ENCODE measurements around the gene NUP210L.

DNA sequence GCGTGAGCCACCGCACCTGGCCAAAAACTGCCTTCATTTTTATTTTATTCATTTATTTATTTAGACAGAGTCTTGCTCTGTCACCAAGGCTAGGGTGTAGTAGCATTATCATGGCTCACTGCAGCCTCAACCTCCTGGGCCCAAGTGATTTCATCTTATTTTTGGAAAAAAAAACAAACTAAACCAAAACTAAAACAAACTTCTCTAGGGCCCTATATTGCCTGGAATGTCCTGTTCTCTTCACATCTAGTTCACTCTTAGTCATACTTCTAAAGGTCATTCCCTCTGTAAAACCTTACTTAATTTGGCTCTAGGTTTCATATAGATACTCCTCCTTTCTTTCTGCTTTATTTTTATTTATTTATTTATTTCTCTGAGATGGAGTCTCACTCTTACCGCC is 148.7 kb downstream of the NUP210L start:
- TF ChIP-seq, protein P1, sequence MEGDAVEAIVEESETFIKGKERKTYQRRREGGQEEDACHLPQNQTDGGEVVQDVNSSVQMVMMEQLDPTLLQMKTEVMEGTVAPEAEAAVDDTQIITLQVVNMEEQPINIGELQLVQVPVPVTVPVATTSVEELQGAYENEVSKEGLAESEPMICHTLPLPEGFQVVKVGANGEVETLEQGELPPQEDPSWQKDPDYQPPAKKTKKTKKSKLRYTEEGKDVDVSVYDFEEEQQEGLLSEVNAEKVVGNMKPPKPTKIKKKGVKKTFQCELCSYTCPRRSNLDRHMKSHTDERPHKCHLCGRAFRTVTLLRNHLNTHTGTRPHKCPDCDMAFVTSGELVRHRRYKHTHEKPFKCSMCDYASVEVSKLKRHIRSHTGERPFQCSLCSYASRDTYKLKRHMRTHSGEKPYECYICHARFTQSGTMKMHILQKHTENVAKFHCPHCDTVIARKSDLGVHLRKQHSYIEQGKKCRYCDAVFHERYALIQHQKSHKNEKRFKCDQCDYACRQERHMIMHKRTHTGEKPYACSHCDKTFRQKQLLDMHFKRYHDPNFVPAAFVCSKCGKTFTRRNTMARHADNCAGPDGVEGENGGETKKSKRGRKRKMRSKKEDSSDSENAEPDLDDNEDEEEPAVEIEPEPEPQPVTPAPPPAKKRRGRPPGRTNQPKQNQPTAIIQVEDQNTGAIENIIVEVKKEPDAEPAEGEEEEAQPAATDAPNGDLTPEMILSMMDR (IDR thresholded peaks at IDR 0.05), result no peak
- no peak for TF ChIP-seq POLR2AphosphoS5 (IDR thresholded peaks at IDR 0.05)
- no peak for TF ChIP-seq POLR2A (IDR thresholded peaks at IDR 0.05)

All from sigmoid colon (tissue), 4 donors.